ENCODE measurements around the gene TRIP13.

The TRIP13 gene

DNA sequence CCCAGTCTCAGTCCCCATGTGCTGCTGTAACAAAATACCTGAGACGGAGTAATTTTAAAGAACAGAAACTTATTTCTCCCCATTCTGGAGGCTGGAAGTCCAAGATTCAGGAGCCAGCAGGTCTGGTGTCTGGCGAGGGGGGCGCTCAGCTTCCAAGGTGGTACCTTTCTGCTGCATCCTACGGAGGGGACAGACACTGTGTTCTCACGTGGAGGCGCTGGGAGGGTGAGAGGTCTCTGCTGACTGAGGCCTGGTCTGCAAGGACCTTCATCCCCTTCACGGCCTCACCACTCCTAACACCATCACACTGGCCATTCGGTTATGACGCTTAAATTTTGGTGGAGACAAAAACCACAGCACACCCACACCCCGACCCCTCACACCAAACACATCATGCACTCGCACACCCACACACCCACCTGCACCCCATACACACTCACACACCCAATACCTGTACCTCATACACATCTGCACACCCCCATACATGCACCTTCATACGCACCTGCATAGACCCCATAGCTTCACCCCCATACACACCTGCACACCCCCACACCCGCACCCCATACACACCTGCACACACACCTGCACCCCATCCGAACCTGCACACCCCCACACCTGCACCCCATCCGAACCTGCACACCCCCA is 32.1 kb upstream of the TRIP13 start:
- no peak overlapping the region for H3K27ac ChIP-seq
- TF ChIP-seq, protein P1, sequence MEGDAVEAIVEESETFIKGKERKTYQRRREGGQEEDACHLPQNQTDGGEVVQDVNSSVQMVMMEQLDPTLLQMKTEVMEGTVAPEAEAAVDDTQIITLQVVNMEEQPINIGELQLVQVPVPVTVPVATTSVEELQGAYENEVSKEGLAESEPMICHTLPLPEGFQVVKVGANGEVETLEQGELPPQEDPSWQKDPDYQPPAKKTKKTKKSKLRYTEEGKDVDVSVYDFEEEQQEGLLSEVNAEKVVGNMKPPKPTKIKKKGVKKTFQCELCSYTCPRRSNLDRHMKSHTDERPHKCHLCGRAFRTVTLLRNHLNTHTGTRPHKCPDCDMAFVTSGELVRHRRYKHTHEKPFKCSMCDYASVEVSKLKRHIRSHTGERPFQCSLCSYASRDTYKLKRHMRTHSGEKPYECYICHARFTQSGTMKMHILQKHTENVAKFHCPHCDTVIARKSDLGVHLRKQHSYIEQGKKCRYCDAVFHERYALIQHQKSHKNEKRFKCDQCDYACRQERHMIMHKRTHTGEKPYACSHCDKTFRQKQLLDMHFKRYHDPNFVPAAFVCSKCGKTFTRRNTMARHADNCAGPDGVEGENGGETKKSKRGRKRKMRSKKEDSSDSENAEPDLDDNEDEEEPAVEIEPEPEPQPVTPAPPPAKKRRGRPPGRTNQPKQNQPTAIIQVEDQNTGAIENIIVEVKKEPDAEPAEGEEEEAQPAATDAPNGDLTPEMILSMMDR (conservative IDR thresholded peaks at IDR 0.05): no peak

DNA sequence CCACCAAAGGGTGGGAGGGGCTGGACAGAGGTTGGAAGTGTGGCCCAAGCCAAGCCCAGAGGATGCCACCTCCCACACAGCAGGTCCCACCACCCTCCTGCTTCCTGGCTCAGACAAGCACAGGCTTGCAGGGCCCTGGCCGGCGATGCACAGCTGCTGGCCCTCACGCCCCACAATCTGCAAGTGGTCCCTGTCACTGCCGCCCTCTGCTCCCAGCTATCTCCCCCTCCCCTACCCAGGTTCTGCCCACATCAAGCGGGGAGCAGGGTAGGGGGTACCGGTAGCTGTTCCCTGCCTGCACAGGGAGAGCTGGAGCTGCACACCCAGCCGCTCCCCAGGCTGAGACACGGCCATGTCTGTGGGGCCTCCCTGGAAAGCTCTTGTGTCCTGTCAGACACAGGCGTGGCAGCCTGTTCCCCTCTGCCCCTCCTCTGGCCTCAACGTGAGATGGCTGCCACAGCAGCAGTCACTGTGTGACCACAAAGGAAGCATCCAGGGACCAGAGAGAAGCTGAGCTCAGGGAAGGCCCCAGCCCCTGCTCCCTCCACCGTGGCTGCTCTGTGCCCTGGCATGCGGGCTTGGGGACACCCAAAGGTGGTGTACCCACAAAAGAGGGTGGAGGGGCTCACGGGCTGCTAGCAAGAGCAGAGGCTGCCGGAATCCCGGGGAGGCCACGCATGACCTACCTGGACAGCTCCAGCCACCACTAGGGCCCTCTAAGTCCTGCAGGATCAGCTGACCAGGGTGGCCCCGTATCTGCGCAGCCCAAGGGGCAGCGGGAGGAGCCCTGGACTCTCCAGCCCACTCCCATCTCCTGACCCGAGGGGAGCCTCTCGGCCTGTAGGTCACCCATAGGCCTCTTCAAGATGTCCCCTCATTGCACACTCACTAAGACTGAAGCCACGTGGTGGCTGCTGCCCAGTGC is 31.0 kb upstream of the TRIP13 start:
- TF ChIP-seq, protein P1 (conservative IDR thresholded peaks at IDR 0.05): no peak
- no peak overlapping the region for H3K27ac ChIP-seq

DNA sequence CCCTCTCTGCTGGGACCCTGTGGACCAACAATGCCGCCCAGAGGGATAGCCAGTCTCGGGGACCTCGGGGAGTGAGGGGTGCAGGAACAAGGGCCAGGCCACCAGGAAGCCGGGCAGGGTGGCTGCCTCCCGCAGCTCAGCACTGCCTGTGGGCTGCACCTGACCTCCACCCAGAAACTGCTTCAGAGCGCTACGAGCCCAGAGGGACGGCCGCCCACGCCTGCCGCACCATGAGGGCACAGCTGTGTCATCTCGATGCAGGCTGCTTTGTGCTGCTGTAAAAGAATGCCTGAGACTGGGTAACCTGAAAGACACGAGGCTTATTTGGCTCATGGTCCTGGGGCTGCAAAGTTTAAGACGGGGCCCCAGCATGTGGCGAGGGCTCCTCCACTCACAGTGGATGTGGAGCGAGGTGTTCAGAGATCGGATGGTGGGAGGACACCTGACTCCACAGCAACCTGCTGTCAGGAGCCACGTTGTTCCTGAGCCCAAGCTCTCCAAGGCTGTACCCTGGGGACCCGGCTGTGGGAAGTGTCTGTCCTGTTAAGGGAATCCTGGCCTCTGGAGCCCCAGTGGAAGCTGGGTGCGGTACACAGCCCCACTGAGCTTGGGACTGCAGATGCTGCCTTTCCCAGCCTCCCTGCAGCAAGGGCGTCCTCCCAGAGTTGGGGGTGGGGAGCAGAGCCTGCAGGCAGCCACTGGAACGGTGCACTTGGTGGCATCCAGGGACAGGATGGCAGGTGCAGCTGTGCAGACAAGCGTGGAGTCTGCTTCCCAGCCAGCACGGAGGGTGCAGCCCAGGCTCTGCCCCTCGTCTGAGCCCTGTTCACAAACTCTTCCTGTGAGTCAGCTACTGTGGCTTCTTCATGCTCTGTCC is 30.1 kb upstream of the TRIP13 start:
- TF ChIP-seq, protein P1 (conservative IDR thresholded peaks at IDR 0.05): no peak
- H3K27ac ChIP-seq: no peak overlapping the region

DNA sequence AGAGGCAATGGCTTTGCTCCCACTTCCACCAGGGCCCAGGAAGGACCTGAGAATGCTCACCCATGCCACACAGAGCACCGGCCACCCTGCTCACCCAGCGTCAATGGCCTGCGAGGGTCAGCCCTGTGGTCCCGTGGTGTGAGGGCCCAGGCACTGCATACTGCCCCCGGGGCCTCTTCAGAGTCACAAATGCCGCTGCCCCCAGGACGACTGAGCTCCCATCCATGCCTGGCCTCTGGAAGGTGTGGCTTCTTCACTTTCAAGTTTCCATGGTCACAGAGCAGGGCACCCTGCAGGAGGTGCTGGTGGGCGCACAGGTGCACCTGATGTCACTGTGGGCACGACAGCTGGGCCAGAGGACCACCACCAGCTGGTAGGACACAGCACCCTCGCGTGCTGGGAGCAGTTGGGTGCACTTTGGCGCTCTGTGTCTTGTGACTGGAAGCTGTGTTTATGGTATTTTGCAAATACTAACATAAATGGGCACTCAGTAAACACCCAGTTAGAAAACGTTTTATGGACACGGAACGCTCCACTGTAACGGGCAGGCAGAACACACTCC is 29.4 kb upstream of the TRIP13 start:
- no peak overlapping the region for H3K27ac ChIP-seq
- TF ChIP-seq, protein P1 (conservative IDR thresholded peaks at IDR 0.05): no peak

DNA sequence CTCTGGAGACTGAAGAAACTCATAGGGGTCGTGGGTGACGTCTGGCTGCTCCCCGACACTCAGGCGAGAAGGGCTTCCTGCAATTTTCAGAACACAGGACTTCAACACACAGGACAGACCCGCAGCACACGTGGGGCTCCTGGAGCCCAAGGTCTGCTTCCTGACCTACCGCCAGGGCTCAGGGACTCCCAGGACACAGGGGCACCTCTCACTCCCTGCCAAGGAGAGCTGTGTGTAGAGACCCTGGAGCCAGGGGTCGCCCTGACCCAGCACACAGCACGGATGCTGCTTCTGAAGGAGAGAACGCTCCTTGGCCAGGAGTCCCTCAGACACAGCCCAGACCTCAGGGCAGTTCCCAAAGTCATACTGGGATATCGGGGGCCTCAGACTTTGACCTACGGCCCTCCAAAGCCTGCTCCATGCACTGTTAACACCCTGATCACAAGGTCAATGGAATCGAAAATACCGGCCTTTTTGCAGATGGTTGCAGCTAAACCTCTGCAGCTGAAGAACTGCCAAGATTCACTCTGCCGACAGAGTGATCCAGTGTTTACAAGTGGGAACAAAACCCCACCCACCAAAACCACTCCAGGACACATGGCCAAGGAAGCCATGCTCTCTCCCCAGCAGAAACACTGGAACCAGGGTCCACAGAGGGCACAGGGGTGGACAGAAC is 28.1 kb upstream of the TRIP13 start:
- H3K27ac ChIP-seq: no peak overlapping the region
- TF ChIP-seq, protein P1 (conservative IDR thresholded peaks at IDR 0.05): no peak

DNA sequence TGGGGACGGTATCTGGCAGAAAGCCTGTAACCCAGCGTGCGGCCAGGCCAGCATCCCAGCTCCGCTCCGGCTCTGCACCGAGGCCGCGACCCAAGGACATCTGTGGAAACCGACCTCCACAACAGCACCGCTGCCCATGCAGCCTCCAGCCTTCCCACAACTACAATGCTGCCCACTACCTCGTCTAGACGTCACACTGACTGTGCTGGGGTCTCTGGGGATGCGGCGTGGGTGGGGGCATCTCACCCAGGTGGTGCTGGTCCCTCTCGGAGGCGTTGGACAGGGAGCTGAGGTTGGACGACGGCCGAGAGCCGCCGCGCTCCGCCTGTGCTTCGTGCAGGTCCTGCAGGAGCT is 27.5 kb upstream of the TRIP13 start:
- TF ChIP-seq, protein P1 (conservative IDR thresholded peaks at IDR 0.05): no peak
- H3K27ac ChIP-seq: no peak overlapping the region
